Common myeloid progenitor, CD34-positive (primary cell): Measurements from ENCODE around the gene KCNT1.

Experiments
- CTCF ChIA-PET: fragments of 350-600 bp; sonication (Branson Sonifier 250); formaldehyde crosslinking; loops from one replicate; lab custom pipeline; 2021; ENCODE audit warnings: antibody characterized with exemption; lab: Charles Lee
- POLR2A ChIA-PET: fragments of 350-600 bp; sonication (Branson Sonifier 250); formaldehyde crosslinking; loops from one replicate; lab custom pipeline; 2021; ENCODE audit warnings: antibody characterized with exemption; lab: Charles Lee
- DNase-seq, 3 donors: peaks; one replicate each; pipeline versions ENCODE4 v3.0.0 to v3.0.0-alpha.2; 2013
- H3K27ac ChIP-seq, 2 experiments: 1 replicate in 1 of 2; 2 replicates in 1 of 2; pipeline ENCODE4 v1.7.0; 2013; ENCODE audit warnings: inconsistent platforms in 2 of 2, low read length in 2 of 2, mild to moderate bottlenecking in 2 of 2, low read depth in 1 of 2, moderate library complexity in 1 of 2; ENCODE audit not compliant: severe bottlenecking in 2 of 2, insufficient read depth in 1 of 2, poor library complexity in 1 of 2
- H3K27me3 ChIP-seq, 5 experiments: replicated peaks in 2 of 5; 1 replicate in 3 of 5; 2 replicates in 2 of 5; pipeline versions ENCODE4 v1.6.1 to v1.7.0; 2013; ENCODE audit warnings: low read length in 4 of 5, mild to moderate bottlenecking in 2 of 5, moderate library complexity in 2 of 5, inconsistent platforms in 1 of 5; ENCODE audit not compliant: insufficient read depth in 5 of 5, control insufficient read depth in 4 of 5
- H3K36me3 ChIP-seq, 4 experiments: 1 replicate in 2 of 4; 2 replicates in 2 of 4; pipeline versions ENCODE4 v1.6.1 to v1.7.0; 2013; ENCODE audit warnings: low read length in 3 of 4, control low read depth in 1 of 4, mild to moderate bottlenecking in 1 of 4; ENCODE audit not compliant: control insufficient read depth in 4 of 4, insufficient read depth in 4 of 4
- H3K4me1 ChIP-seq, 4 experiments: 1 replicate in 3 of 4; 2 replicates in 1 of 4; pipeline versions ENCODE4 v1.6.1 to v1.7.1; 2013; ENCODE audit warnings: low read length in 3 of 4, mild to moderate bottlenecking in 3 of 4, control low read depth in 1 of 4, inconsistent platforms in 1 of 4, moderate library complexity in 1 of 4; ENCODE audit not compliant: control insufficient read depth in 4 of 4, insufficient read depth in 4 of 4; ENCODE audit errors: control extremely low read depth in 1 of 4
- H3K4me3 ChIP-seq, 7 experiments: 1 replicate in 4 of 7; 2 replicates in 3 of 7; pipeline versions ENCODE4 v1.5.1 to v1.7.0; 2013; ENCODE audit warnings: mild to moderate bottlenecking in 7 of 7, low read length in 6 of 7, moderate library complexity in 6 of 7, inconsistent platforms in 2 of 7, low read depth in 2 of 7, control low read depth in 1 of 7; ENCODE audit not compliant: insufficient read depth in 4 of 7, control insufficient read depth in 1 of 7; ENCODE audit errors: extremely low read depth in 1 of 7
- H3K9me3 ChIP-seq, 5 experiments: 1 replicate in 4 of 5; 2 replicates in 1 of 5; pipeline versions ENCODE4 v1.6.1 to v1.7.1; 2013; ENCODE audit warnings: low read length in 4 of 5, mild to moderate bottlenecking in 2 of 5, inconsistent platforms in 1 of 5, low read depth in 1 of 5, moderate library complexity in 1 of 5; ENCODE audit not compliant: control insufficient read depth in 4 of 5, insufficient read depth in 2 of 5; ENCODE audit errors: control extremely low read depth in 1 of 5
- WGBS: methylation state at CpG from one replicate; pipeline ENCODE4 v1.1.5; 2013; ENCODE audit not compliant: insufficient coverage; 5-methylcytosine and 5-hydroxymethylcytosine counted together

KCNT1 gene

DNA sequence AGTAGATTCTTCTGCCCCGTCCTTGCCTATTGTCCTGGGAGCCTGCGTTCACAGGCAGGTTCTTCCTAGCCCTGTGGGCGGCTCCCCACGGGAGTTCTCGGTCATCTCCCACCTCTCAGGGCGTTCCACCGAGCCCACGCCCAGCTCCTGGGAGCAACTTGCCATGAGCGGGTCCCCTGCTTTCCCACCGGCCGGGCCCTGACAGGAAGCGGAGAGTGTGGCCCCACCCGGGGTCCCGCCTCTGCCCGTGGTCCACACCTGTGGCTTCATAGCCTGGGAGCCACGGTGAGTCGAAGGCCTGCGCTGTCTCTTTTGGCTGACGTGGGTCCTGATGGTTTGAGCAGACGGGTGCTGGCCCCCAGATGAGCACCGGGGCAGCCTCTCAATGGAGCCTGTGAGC, 43.2 kb downstream of the KCNT1 start:
- ChIA-PET CTCF (no interaction called here), POLR2A (no interaction called here)
- 88% methylated on average over 19 of the region's 21 CpGs for WGBS
- H3K9me3 ChIP-seq: no peaks in the 10 kb centered on the region
- no peaks in the 10 kb centered on the region for H3K4me1 ChIP-seq
- H3K4me3 ChIP-seq: no peak overlapping the region
- no peak for DNase-seq
- no peaks in the 10 kb centered on the region for H3K36me3 ChIP-seq
- no peak overlapping the region for H3K27ac ChIP-seq
- peaks cover 0 to 10% (median 4%) of the 10 kb centered on the region in 5 experiments for H3K27me3 ChIP-seq

GRCh38 chr9:135745686-135746324, 43.8 kb downstream of the KCNT1 start:
- Histone ChIP-seq H3K4me3 (no peak overlapping the region), H3K4me1 (no peaks in the 10 kb centered on the region), H3K36me3 (no peaks in the 10 kb centered on the region), H3K27me3 (peaks cover 0 to 6% (median 4%) of the 10 kb centered on the region in 5 experiments), H3K27ac (no peak overlapping the region), H3K9me3 (no peaks in the 10 kb centered on the region)
- 95% methylated on average over 24 of the region's 24 CpGs for WGBS
- DNase-seq: no peak
- ChIA-PET POLR2A (no interaction called here), CTCF (no interaction called here)

DNA sequence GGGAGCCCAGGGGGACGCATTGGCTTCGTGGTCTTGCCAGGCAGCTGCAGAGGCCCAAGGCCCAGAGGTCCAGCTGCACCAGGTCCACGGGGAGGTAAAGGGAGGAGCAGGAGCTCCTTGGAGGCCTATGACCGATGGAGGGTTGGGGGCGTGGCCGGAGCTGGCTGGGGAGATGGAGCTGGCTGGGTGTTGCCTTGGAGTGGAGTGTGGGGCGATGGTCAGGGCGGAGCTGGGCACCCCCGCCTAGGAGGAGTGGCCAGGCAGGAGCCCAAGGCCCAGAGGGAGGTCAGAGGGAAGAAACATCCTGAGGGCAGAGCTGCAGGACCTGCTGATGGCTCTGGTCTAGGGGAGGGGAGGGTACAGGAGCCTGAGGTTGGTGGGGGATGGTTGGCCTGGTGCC, 44.6 kb downstream of the KCNT1 start:
- WGBS: 72% methylated on average over 6 of the region's 9 CpGs
- H3K36me3 ChIP-seq: no peaks in the 10 kb centered on the region
- H3K27ac ChIP-seq: no peak overlapping the region
- peaks cover 0 to 6% (median under 1%) of the 10 kb centered on the region in 5 experiments for H3K27me3 ChIP-seq
- ChIA-PET CTCF (no interaction called here), POLR2A (no interaction called here)
- H3K4me3 ChIP-seq: no peak overlapping the region
- no peaks in the 10 kb centered on the region for H3K4me1 ChIP-seq
- H3K9me3 ChIP-seq: no peaks in the 10 kb centered on the region
- no peak for DNase-seq

DNA sequence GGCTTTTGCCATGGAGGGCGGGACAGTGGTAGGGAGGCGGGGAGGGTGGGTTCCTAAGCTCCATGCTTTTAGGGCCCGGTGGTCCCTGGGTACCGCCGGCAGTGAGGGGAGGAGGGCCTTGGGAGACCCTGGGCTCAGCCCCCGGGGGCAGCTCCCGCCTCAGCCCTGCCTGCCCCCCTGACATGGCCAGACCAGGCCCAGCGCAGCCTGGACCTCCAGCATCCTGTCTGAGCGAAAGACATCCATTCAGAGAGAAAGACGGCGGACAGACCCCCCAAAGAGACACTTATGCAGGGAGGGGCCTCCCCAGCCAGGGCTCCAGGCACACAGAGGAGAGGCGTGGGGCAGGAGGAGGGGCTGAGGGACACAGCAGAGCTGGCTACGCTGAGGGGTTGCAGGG, 45.3 kb downstream of the KCNT1 start:
- Histone ChIP-seq H3K27me3 (peaks cover 0 to 6% (median 2%) of the 10 kb centered on the region in 5 experiments), H3K36me3 (no peaks in the 10 kb centered on the region), H3K9me3 (no peaks in the 10 kb centered on the region), H3K27ac (no peak overlapping the region), H3K4me3 (no peak overlapping the region), H3K4me1 (no peaks in the 10 kb centered on the region)
- DNase-seq: no peak
- CTCF ChIA-PET: no interaction called here
- POLR2A ChIA-PET: no interaction called here
- 76% methylated on average over 9 of the region's 13 CpGs for WGBS

DNA sequence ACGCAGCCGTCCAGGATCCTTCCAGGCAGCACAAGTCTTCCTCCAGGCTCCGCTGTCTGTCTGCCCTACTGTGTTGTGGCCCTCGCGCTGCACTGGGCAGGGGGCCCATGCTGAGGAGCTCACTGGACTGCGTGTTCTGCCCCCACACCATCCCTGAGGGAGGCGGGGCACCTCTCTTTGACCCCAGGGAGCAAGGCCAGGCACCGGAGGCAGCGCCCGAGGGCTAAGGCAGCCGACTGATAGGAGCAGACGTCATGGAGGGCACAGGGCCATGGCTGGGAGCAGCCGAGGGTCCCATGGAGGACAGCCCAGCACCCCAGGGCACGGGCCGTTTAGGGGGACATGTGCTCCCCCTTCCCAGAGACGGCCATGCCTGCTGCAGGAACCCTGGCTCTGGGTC, 46.7 kb downstream of the KCNT1 start:
- CTCF ChIA-PET: no interaction called here
- Histone ChIP-seq H3K9me3 (no peaks in the 10 kb centered on the region), H3K4me3 (no peak overlapping the region), H3K4me1 (no peaks in the 10 kb centered on the region), H3K27ac (no peak overlapping the region), H3K36me3 (no peaks in the 10 kb centered on the region), H3K27me3 (peaks cover 0 to 5% (median 2%) of the 10 kb centered on the region in 5 experiments)
- 84% methylated on average over 15 of the region's 16 CpGs for WGBS
- POLR2A ChIA-PET: interaction anchor here (0.7 kb wide), 1 partner anchor 12 kb away, joined by 3 read pairs; no protein-coding TSS in a partner anchor
- no peak for DNase-seq

GRCh38 chr9:135749171-135750045, 47.4 kb downstream of the KCNT1 start:
- Histone ChIP-seq H3K4me1 (no peaks in the 10 kb centered on the region), H3K36me3 (no peaks in the 10 kb centered on the region), H3K9me3 (no peaks in the 10 kb centered on the region), H3K27ac (no peak overlapping the region), H3K27me3 (peaks cover 0 to 5% (median 2%) of the 10 kb centered on the region in 5 experiments), H3K4me3 (no peak overlapping the region)
- ChIA-PET POLR2A (interaction anchor here (0.7 kb wide), 1 partner anchor 11 kb away, joined by 3 read pairs; no protein-coding TSS in a partner anchor), CTCF (no interaction called here)
- 90% methylated on average over 22 of the region's 28 CpGs for WGBS
- DNase-seq: no peak

DNA sequence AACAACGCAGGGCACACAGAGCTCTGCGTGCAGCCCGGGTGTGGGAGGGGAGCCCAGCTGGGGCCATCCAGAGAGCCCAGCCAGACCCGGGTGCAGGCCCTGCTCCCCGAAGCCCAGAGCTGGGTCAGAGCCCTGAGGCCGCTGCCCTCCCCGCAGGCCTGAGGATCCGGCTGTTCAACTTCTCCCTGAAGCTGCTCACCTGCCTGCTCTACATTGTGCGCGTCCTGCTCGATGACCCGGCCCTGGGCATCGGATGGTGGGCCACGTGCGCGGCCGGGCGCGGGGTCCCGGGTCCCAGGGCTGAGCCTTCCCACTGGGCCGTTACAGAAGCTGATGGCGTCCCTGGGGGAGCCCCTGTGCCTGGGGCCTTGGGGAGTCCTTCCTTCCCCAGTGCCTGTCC, 48.8 kb downstream of the KCNT1 start:
- 93% methylated on average over 21 of the region's 22 CpGs for WGBS
- ChIA-PET CTCF (no interaction called here), POLR2A (no interaction called here)
- no peak for DNase-seq
- Histone ChIP-seq H3K9me3 (no peaks in the 10 kb centered on the region), H3K36me3 (no peaks in the 10 kb centered on the region), H3K27ac (no peak overlapping the region), H3K27me3 (peaks cover 0 to 5% (median 2%) of the 10 kb centered on the region in 5 experiments), H3K4me1 (no peaks in the 10 kb centered on the region), H3K4me3 (no peak overlapping the region)
